Activated B cell treated with CpG ODN at 0.5 μM for 24 hours (primary cell): ENCODE measurements around the gene ZNF217. TPM values are rescaled to one million over a fixed set of nuclear protein-coding genes. Genes with fewer than 3 reads are reported as not detected.
"Not testable (repeated sequence)": the region's sequence is repeated elsewhere in the genome, so short reads cannot be mapped to it uniquely, and the experiment has no call there.

Experiments used
- ATAC-seq: fragments of 200-7000 bp; cut with Tn5 transposase; one replicate; pipeline ENCODE4 v1.10.0; 2021; ENCODE audit warnings: low read depth, mild to moderate bottlenecking, moderate library complexity
- CTCF ChIA-PET: fragments of 350-600 bp; sonication (Branson Sonifier 250); formaldehyde crosslinking; loops from one replicate; lab custom pipeline; 2021; ENCODE audit warnings: antibody characterized with exemption; lab: Charles Lee
- POLR2A ChIA-PET: fragments of 350-600 bp; sonication (Branson Sonifier 250); formaldehyde crosslinking; loops from one replicate; lab custom pipeline; 2021; ENCODE audit warnings: antibody characterized with exemption; lab: Charles Lee
- DNase-seq: peaks from one replicate; pipeline ENCODE4 v3.0.0; 2022
- H3K27ac Mint-ChIP-seq: one replicate; pipeline ENCODE4 v1.8.0; 2020; ENCODE audit warnings: mixed read lengths
- H3K27me3 Mint-ChIP-seq: one replicate; pipeline ENCODE4 v1.8.0; 2021; ENCODE audit warnings: mixed read lengths
- H3K36me3 Mint-ChIP-seq: one replicate; pipeline ENCODE4 v1.8.0; 2021; ENCODE audit warnings: low read depth, mixed read lengths
- H3K4me1 Mint-ChIP-seq: one replicate; pipeline ENCODE4 v1.8.0; 2021; ENCODE audit warnings: mixed read lengths
- H3K4me3 Mint-ChIP-seq: one replicate; pipeline ENCODE4 v1.8.0; 2020; ENCODE audit warnings: mild to moderate bottlenecking, mixed read lengths
- H3K9me3 Mint-ChIP-seq: one replicate; pipeline ENCODE4 v1.8.0; 2020; ENCODE audit warnings: mixed read lengths
- intact Hi-C: fragments of 100-400 bp; cut with micrococcal nuclease; formaldehyde crosslinking; loops from one replicate; pipeline ENCODE4 v1.15.1; 2024
- total RNA-seq: library from RNA; stranded (reverse); gene quantifications from 2 replicates; pipeline ENCODE4 v1.2.3, GENCODE V29; 2022
- TF ChIP-seq, protein P1 (sequence below): fragments of 200-600 bp; IDR thresholded peaks from one replicate; pipeline ENCODE4 v1.8.0; 2022; ENCODE audit warnings: antibody characterized with exemption, mild to moderate bottlenecking

ZNF217 gene
- total RNA-seq, 1 donor from 2014 or later: 80.3 TPM

DNA sequence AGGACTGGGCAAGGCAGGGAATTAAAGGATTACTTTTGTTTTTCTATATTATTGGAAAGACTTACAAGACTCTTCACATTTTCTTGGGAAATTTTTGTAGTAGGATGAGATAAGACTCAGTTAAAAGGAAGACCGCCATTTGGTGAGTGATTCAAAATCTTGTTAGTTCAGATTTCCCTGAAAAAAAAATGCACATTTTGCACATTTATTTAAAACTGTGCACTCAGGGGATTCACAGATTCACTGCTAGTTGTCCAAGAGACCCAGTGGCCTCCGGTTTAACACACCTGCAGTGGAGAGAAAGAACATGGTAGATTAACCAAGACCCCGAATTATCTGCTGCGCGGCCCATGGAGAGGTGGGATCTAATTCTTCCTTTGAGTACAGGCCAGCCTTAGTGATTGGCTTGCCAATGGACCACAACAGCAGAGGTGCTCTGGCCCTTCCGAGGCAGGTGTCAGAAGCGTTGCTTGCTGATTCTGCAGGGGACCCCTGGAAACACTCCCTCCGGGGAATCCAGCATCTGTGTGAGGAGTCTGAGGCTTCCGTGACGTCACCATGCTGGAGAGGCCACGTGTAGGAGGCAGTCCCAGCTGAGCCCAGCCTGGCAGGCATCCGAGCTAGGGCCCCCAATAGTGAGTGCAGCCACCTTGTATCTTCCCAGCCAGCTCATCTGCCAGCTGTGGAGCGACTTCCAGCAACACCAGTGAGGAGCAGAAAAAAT is 68.9 kb downstream of the ZNF217 start:
- no peak overlapping the region for H3K4me3 Mint-ChIP-seq
- TF ChIP-seq, protein P1, sequence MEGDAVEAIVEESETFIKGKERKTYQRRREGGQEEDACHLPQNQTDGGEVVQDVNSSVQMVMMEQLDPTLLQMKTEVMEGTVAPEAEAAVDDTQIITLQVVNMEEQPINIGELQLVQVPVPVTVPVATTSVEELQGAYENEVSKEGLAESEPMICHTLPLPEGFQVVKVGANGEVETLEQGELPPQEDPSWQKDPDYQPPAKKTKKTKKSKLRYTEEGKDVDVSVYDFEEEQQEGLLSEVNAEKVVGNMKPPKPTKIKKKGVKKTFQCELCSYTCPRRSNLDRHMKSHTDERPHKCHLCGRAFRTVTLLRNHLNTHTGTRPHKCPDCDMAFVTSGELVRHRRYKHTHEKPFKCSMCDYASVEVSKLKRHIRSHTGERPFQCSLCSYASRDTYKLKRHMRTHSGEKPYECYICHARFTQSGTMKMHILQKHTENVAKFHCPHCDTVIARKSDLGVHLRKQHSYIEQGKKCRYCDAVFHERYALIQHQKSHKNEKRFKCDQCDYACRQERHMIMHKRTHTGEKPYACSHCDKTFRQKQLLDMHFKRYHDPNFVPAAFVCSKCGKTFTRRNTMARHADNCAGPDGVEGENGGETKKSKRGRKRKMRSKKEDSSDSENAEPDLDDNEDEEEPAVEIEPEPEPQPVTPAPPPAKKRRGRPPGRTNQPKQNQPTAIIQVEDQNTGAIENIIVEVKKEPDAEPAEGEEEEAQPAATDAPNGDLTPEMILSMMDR: no peak
- CTCF ChIA-PET: no interaction called here

DNA sequence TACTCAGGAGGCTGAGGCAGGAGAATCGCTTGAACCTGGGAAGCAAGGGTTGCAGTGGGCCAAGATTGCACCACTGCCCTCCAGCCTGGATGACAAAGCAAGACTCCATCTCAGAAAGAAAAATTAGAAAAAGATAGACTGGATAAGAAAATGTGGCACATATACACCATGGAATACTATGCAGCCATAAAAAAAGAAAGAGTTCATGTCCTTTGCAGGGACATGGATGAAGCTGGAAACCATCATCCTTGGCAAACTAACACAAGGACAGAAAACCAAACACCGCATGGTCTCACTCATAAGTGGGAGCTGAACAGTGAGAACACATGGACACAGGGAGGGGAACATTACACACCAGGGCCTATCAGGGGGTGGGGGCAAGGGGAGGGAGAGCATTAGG is 70.0 kb downstream of the ZNF217 start:
- CTCF ChIA-PET, DNase-seq, H3K27ac Mint-ChIP-seq, H3K36me3 Mint-ChIP-seq, H3K4me3 Mint-ChIP-seq, H3K9me3 Mint-ChIP-seq, POLR2A ChIA-PET, ATAC-seq, H3K27me3 Mint-ChIP-seq, intact Hi-C loops, H3K4me1 Mint-ChIP-seq: not testable (repeated sequence)

More for the DNA sequence above, 68.9 kb downstream of the ZNF217 start:
- Mint-ChIP-seq H3K4me1 (no peaks in the 10 kb centered on the region), H3K36me3 (no peaks in the 10 kb centered on the region), H3K27me3 (peaks cover under 1% of the 10 kb centered on the region), H3K27ac (no peak overlapping the region), H3K9me3 (no peaks in the 10 kb centered on the region)
- DNase-seq (no peak), ATAC-seq (no peak)
- intact Hi-C loops: no loop called here
- POLR2A ChIA-PET: interaction anchor here (0.7 kb wide), 1 partner anchor 425 kb away, joined by 3 read pairs; no protein-coding TSS in a partner anchor

DNA sequence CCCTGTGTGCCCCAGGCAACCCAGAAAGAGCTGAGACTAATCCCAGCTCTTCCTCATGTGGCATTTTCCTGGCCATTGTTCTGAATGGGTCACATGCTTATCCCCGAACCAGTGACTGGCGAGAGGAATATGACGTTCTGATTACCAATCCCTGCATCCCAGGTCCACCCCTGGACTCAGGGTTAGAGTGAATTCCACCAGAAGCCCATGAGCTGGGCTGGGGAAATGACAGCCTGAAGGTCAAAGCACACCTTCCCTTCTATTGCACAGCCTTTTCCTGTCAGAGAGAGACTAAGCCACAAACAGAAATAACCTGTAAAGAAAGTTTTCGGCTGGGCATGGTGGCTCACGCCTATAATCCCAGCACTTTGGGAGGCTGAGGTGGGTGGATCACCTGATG is 70.9 kb downstream of the ZNF217 start:
- H3K27ac Mint-ChIP-seq: no peak overlapping the region
- no peaks in the 10 kb centered on the region for H3K36me3 Mint-ChIP-seq
- H3K4me3 Mint-ChIP-seq: no peak overlapping the region
- no peak for DNase-seq
- intact Hi-C loops: no loop called here
- POLR2A ChIA-PET: no interaction called here
- no peaks in the 10 kb centered on the region for H3K9me3 Mint-ChIP-seq
- peaks cover 2% of the 10 kb centered on the region for H3K27me3 Mint-ChIP-seq
- H3K4me1 Mint-ChIP-seq: no peaks in the 10 kb centered on the region
- CTCF ChIA-PET: no interaction called here
- TF ChIP-seq, protein P1: no peak
- no peak for ATAC-seq

DNA sequence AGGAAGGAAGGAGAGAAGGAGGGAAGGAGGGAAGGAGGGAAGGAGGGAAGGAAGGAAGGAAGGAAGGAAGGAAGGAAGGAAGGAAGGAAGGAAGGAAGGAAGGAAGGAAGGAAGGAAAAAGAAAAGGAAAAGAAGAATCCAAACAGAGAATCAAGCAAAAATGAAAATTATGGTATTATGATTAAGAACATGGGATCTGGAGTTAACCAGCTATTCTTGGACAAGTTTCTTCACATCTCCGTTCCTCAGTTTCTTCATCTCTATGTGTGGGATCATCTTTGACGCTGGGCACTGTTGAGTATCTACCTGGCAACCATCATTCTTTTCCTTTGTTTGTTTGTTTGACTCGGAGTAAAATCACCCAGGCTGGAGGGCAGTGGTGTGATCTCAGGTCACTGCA is 71.6 kb downstream of the ZNF217 start:
- Mint-ChIP-seq H3K27me3 (peaks cover 2% of the 10 kb centered on the region), H3K36me3 (no peaks in the 10 kb centered on the region), H3K27ac (no peak overlapping the region), H3K4me3 (no peak overlapping the region), H3K4me1 (no peaks in the 10 kb centered on the region), H3K9me3 (no peaks in the 10 kb centered on the region)
- TF ChIP-seq, protein P1: no peak
- intact Hi-C loops: no loop called here
- no peak for ATAC-seq
- ChIA-PET POLR2A (no interaction called here), CTCF (no interaction called here)
- DNase-seq: no peak

DNA sequence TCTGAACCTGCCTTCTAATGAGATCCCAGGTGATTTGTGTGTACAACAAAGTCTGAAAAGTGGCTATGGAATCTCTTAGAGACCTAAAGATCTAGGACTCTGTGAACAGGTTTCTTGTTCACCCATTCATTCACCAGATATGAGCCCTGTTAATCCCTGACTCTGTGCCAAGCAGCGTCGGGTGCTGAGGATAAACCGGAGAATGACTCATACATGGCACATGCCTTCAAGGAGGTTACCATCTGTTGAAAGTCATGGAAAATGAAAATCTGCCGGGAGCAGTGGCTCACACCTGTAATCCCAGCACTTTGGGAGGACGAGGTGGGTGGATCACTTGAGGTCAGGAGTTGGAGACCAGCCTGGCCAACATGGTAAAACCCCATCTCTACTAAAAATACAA is 72.2 kb downstream of the ZNF217 start:
- intact Hi-C loops, H3K4me1 Mint-ChIP-seq, H3K4me3 Mint-ChIP-seq, CTCF ChIA-PET, ATAC-seq, DNase-seq, H3K9me3 Mint-ChIP-seq, H3K27ac Mint-ChIP-seq, H3K36me3 Mint-ChIP-seq, POLR2A ChIA-PET, H3K27me3 Mint-ChIP-seq: not testable (repeated sequence)

DNA sequence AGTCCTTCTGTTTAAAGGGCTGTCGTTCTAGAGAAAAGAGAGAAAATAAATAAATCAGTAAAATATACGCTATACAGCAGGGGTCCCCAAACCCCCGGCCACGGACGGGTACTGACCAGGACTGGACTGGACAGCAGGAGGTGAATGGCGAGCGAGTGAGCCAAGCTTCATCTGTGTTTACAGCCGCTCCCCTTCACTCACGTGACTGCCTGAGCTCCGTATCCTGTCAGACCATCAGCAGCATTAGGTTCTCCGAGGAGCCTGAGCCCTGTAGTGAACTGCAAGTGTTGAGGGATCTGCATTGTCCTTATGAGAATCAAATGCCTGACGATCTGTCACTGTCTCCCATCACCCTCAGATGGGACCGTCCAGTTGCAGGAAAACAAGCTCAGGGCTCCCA is 76.5 kb downstream of the ZNF217 start:
- DNase-seq: no peak
- Mint-ChIP-seq H3K27me3 (peaks cover 2% of the 10 kb centered on the region), H3K4me1 (no peaks in the 10 kb centered on the region), H3K27ac (no peak overlapping the region), H3K36me3 (no peaks in the 10 kb centered on the region), H3K4me3 (no peak overlapping the region), H3K9me3 (no peaks in the 10 kb centered on the region)
- TF ChIP-seq, protein P1: no peak
- ChIA-PET CTCF (no interaction called here), POLR2A (no interaction called here)
- ATAC-seq: no peak
- intact Hi-C loops: no loop called here
